ENCODE data around the gene STRADB.
"Not testable (repeated sequence)": the region's sequence is repeated elsewhere in the genome, so short reads cannot be mapped to it uniquely, and the experiment has no call there.

Gene STRADB

GRCh38 chr2:201430839-201431238 lies 20.7 kb upstream of the STRADB start:
- no peak for DNase-seq (ENCODE audit: low spot score)

- DNase-seq (ENCODE audit: low spot score) = peak; percentile 86
These were observed 19.4 kb upstream of the STRADB start for GRCh38 chr2:201432038-201432620.

GRCh38 chr2:201432621-201433393 lies 18.7 kb upstream of the STRADB start:
- no peak for DNase-seq (ENCODE audit: low spot score)

GRCh38 chr2:201433394-201433995 lies 18.0 kb upstream of the STRADB start:
- DNase-seq (ENCODE audit: low spot score) = no peak

- DNase-seq (ENCODE audit: low spot score) = no peak
These were observed 15.4 kb upstream of the STRADB start for GRCh38 chr2:201436141-201436540.

- DNase-seq (ENCODE audit: low spot score) = not testable (repeated sequence)
These were observed 12.1 kb upstream of the STRADB start for GRCh38 chr2:201439336-201439922.

- DNase-seq (ENCODE audit: low spot score) = peak; percentile 13
These were observed 11.4 kb upstream of the STRADB start for GRCh38 chr2:201440182-201440581.

GRCh38 chr2:201441409-201441808 lies 10.1 kb upstream of the STRADB start:
- no peak for DNase-seq (ENCODE audit: low spot score)

- DNase-seq (ENCODE audit: low spot score) = no peak
These were observed 6.6 kb upstream of the STRADB start for GRCh38 chr2:201444746-201445465.

- DNase-seq (ENCODE audit: low spot score) = no peak
These were observed 4.5 kb upstream of the STRADB start for GRCh38 chr2:201447086-201447485.

GRCh38 chr2:201448061-201448460 lies 3.5 kb upstream of the STRADB start:
- no peak for DNase-seq (ENCODE audit: low spot score)

GRCh38 chr2:201448701-201449100 lies 2.8 kb upstream of the STRADB start:
- no peak for DNase-seq (ENCODE audit: low spot score)

- no peak for DNase-seq (ENCODE audit: low spot score)
These were observed 617 bp upstream of the STRADB start for GRCh38 chr2:201450954-201451291.

GRCh38 chr2:201452058-201452921 lies 750 bp downstream of the STRADB start:
- peak; percentile 42 for DNase-seq (ENCODE audit: low spot score)

GRCh38 chr2:201452922-201453643 lies 1.5 kb downstream of the STRADB start:
- peak; percentile 30 for DNase-seq (ENCODE audit: low spot score)

- DNase-seq (ENCODE audit: low spot score) = no peak
These were observed 6.8 kb downstream of the STRADB start for GRCh38 chr2:201458381-201458780.

- DNase-seq (ENCODE audit: low spot score) = no peak
These were observed 9.0 kb downstream of the STRADB start for GRCh38 chr2:201460532-201460931.

- DNase-seq (ENCODE audit: low spot score) = no peak
These were observed 13.0 kb downstream of the STRADB start for GRCh38 chr2:201464547-201464946.

GRCh38 chr2:201465524-201465971 lies 14.0 kb downstream of the STRADB start:
- no peak for DNase-seq (ENCODE audit: low spot score)

GRCh38 chr2:201466050-201466675 lies 14.6 kb downstream of the STRADB start:
- peak; percentile 46 for DNase-seq (ENCODE audit: low spot score)

Measured in kidney tubule cell (primary cell).